Measurements from ENCODE around the gene MED1.

DNA sequence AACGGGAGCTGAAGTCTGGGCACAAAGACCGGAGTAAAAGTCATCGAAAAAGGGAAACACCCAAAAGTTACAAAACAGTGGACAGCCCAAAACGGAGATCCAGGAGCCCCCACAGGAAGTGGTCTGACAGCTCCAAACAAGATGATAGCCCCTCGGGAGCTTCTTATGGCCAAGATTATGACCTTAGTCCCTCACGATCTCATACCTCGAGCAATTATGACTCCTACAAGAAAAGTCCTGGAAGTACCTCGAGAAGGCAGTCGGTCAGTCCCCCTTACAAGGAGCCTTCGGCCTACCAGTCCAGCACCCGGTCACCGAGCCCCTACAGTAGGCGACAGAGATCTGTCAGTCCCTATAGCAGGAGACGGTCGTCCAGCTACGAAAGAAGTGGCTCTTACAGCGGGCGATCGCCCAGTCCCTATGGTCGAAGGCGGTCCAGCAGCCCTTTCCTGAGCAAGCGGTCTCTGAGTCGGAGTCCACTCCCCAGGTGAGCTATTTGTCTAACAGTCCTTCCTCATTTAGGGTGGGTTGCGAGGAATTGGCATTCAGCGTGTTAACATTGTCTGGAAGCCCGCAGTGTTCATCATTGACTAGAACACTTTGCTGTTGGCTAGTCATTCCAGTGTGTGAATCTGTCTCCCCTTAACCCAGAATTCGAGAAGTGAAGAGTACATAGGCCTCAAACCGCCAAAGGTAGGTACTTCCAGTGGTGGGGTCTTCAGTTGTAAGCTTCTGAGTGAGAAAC lies 11.7 kb upstream of the MED1 start:
- TF ChIP-seq EZH2 (IDR thresholded peaks at IDR 0.05; ENCODE audit: borderline replicate concordance, low read depth, low read length, poor library complexity, severe bottlenecking) = no peak
- TF ChIP-seq, protein P1, sequence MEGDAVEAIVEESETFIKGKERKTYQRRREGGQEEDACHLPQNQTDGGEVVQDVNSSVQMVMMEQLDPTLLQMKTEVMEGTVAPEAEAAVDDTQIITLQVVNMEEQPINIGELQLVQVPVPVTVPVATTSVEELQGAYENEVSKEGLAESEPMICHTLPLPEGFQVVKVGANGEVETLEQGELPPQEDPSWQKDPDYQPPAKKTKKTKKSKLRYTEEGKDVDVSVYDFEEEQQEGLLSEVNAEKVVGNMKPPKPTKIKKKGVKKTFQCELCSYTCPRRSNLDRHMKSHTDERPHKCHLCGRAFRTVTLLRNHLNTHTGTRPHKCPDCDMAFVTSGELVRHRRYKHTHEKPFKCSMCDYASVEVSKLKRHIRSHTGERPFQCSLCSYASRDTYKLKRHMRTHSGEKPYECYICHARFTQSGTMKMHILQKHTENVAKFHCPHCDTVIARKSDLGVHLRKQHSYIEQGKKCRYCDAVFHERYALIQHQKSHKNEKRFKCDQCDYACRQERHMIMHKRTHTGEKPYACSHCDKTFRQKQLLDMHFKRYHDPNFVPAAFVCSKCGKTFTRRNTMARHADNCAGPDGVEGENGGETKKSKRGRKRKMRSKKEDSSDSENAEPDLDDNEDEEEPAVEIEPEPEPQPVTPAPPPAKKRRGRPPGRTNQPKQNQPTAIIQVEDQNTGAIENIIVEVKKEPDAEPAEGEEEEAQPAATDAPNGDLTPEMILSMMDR (conservative IDR thresholded peaks at IDR 0.05; ENCODE audit: low read depth, low read length) = no peak
